Transverse colon (tissue), 3 donors: ENCODE measurements around the gene UNCX.

ENCODE experiments used
- POLR2A ChIP-seq: fragments of 450-650 bp; IDR thresholded peaks from one replicate; pipeline ENCODE4 v1.6.1; 2016; ENCODE audit warnings: antibody characterized with exemption, mild to moderate bottlenecking, moderate library complexity
- TF ChIP-seq, protein P1 (sequence below), 5 experiments: fragments of 200-600 bp in 3 of 5; fragments of 450-650 bp in 2 of 5; sonication (generic) in 3 of 5; IDR thresholded peaks; 1 replicate in 2 of 5; 2 replicates in 3 of 5; pipeline ENCODE4 v1.5.1; 2016 to 2017; ENCODE audit warnings: antibody characterized with exemption in 5 of 5, inconsistent platforms in 3 of 5, mild to moderate bottlenecking in 2 of 5, moderate library complexity in 1 of 5

- no peak for TF ChIP-seq POLR2A
- TF ChIP-seq, protein P1, sequence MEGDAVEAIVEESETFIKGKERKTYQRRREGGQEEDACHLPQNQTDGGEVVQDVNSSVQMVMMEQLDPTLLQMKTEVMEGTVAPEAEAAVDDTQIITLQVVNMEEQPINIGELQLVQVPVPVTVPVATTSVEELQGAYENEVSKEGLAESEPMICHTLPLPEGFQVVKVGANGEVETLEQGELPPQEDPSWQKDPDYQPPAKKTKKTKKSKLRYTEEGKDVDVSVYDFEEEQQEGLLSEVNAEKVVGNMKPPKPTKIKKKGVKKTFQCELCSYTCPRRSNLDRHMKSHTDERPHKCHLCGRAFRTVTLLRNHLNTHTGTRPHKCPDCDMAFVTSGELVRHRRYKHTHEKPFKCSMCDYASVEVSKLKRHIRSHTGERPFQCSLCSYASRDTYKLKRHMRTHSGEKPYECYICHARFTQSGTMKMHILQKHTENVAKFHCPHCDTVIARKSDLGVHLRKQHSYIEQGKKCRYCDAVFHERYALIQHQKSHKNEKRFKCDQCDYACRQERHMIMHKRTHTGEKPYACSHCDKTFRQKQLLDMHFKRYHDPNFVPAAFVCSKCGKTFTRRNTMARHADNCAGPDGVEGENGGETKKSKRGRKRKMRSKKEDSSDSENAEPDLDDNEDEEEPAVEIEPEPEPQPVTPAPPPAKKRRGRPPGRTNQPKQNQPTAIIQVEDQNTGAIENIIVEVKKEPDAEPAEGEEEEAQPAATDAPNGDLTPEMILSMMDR (IDR thresholded peaks at IDR 0.05) = no peak
Observed at GRCh38 chr7:1282679-1283078, 50.0 kb downstream of the UNCX start.
